ENCODE measurements around the gene TUSC2.
A peak's percentile ranks its signal among the peaks of the same experiment; 100 is the strongest.

Gene TUSC2, protein sequence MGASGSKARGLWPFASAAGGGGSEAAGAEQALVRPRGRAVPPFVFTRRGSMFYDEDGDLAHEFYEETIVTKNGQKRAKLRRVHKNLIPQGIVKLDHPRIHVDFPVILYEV

DNA sequence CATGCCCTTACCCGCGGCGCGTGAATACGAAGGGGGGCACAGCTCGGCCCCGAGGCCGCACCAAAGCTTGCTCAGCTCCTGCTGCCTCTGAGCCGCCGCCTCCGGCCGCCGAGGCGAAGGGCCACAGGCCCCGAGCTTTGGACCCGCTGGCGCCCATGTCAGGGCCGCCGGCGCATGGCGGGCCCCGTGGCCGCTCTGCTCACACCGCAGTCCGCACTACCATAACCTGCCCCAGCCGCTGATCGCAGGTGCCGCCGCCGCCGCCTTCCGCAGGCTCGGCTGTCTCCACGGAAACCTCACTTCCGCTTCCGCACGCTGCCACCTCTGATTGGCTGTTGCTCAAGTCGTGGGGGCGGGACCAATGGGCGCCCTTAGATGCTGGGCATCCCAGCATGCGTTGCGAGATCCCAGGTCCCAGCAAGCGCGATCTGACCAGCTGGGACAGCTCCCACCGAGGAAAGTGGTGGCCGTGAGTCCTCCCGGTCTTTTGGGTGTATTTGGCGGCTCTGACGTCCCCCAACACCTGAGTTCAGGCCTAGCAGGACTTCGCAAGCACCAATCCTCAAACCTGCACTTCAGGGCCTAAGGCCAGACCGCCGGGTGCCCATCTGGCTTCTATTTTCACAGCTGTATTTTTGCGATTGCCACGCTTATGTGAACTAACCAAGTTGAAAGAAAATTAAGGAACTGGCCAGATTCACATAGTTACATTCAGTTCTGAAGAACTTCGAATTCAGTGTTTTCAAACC is at the start of gene TUSC2:
Gene TUSC2, minus strand, starts transcription at position 281 of the 749 bp plus-strand sequence. Its CDS starts 124 bp downstream, at position 157.
- peak; percentile 93 for DNase-seq

DNA sequence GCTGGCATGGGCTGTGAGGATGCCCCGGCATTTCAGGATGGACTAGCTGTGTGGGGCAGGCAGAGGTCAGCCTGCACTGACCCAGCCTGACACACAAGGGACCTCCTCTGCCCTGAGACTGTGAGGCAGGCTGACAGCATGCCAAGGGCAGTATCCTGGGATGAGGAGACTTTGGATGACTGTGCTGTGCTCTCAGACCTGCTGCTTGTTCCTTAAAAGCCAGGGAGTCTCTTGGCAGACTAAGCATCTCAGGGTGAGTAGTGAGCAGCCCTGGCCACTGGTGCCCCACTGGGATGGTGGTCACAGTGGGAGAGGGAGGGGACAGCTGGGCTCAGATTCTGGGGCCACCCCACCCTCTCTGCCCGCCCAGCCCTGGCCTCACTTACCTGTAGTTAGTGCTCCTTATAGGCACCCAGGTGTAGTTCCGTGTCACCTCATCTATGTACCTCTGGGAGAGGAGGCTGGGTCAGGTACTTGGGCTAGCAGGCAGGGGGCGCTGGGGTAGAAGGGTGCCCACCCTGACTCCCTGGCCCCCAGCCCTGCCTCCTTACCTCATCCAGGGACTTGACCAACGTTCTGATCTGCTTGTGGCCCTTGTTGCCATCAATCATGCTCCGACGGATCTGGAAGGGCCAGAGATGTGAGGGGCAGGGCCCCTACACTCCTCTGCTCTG is 47.4 kb upstream of the TUSC2 start:
- DNase-seq, result no peak

DNA sequence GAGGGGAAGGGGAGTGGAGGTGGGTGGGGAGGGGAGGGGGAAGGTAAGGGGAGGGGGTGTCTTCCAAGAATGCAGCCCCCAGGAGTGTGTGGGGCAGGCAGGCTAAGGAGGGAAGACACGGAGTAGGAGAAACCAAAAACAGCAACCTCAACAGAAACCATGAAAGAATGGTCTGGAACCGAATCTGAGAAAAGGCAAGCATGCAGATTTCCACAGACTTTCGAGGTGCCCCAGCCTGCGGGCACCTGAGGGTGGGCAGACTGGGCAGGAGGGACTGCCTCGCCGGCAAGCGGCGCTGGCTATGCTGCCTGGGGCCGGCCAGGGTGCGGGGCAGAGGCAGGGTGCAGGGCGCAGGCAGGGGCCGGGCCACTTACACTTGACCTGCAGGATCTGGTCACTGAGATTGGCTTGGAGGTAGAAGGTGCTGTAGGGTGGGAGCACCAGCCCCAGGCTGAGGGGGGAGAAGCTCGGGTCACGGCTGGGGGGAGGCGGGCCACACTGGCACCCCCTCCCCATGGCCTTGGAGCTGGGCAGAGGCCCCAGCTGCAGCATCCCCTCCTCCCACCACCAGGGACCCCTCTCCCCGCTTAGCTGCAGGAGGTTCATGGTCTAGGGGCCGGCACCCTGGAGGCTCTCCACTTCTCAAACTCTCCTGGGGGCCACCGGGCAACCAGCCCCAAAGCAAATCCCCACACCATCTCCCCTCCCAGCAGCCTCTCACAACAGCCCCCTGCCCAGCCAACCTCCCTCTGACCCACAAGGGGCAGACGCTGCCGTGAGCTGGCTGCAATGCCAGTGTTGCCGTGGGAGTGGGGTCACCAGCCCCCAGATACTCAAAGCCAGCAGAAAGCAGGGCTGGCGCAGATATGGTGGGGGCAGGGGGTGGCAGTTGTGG is 46.6 kb upstream of the TUSC2 start:
- no peak for DNase-seq

DNA sequence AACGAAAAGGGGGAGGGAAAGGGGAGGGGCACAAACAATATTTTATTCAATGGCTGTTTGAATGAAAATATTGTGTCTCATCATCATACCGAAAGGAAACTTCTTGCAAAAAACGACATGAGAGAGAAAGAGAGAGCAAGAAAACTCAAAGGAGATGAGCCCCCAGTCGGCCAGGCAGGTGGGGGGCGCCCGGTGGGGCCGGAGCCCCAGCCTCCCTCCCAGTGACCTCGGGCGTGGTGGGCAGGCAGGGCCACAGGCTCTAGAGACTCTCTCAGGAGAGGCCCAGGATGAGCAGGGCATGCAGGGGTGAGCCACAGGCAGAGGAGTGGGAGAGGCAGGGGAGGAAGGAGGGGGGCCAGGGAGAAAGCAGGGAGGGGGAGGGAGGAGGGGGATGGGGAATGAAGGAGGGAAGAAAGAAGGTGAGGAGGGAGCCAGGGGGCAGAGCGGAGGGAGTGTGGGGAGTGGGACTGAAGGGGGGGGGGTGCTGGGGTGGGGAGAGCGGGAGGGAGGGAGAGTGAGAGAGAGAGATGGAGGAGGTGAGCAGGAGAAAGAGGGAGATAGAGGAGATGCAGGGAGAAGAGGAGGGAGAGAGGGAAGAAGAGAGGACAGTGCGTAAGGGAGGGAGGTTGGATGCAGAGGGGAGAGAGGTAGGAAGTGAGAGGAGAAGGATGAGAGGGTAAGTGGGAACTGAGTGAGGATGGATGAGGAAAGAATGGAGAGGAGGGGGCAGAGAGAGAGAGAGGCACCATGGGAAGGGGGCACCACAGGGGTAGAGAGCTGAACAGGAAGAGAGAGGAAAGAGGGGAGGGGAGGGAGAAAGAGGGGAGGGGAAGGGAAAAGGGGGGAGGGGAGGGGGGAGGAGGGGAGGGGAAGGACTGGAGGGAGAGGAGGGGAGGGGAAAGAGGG is 45.4 kb upstream of the TUSC2 start:
- no peak for DNase-seq

DNA sequence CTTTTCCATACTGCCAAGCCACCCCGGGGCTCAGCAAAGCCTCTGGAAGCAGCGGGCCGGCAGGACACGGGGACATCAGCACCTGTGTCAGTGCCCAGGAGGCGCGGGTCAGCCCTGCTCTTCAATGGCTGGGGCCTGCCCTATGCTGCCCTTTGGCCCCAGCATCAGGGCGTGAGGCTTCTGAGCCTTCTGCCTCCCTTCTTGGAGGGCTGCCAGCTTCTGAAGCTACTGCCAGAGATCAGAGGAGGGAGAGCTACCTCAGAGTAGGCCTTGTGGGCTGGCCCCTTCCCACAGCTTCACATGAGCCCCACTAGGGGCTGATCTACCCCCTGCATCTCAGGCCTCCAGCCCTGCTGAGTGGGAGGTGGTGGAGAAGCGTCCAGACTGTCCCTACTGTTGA is 44.3 kb upstream of the TUSC2 start:
- no peak for DNase-seq

DNA sequence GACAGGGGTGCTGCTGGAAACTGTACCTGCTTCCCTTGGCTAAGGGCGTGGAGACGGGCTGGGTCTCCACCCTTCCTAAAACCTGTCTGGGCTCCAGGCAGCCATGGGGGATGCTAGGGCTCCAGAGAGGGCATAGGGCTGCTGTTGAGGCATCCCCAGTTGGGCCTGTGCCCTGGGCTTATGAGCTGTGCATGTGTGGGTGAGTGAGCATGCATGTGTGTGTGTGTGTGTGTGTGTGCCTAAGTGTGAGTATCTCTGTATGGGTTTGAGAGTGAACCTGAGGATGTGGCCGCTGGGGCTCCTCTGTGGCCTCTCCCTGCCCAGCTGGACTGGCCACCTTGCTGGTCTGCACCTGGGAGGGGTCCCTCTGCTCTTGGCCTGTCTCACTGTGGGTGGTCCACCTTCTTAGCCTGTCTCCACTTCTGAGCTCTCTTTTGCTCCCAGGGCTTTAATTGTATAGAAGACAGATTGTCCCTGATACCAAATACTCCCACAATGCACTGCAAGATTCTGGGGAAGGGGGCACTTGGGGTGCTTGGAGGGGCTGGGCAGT is 43.2 kb upstream of the TUSC2 start:
- no peak for DNase-seq

DNA sequence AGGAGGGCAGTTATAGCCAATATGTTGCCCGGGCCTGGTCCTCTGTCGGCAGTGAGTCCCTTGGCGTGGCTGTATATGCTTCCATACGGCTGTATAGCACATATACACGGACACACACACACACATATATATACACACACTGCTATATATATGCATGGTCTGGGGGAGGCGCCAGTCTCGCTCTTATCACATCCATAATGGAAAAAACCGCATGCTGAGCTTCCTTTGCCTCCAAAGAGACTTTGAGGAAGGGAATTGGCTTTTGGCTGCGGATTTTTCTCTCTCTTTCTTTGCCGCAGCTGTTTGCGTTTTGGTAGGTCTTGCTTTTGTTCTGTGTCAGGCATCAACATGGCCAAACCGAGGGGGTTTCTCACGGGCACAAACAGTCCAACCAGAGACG is 42.6 kb upstream of the TUSC2 start:
- no peak for DNase-seq

DNA sequence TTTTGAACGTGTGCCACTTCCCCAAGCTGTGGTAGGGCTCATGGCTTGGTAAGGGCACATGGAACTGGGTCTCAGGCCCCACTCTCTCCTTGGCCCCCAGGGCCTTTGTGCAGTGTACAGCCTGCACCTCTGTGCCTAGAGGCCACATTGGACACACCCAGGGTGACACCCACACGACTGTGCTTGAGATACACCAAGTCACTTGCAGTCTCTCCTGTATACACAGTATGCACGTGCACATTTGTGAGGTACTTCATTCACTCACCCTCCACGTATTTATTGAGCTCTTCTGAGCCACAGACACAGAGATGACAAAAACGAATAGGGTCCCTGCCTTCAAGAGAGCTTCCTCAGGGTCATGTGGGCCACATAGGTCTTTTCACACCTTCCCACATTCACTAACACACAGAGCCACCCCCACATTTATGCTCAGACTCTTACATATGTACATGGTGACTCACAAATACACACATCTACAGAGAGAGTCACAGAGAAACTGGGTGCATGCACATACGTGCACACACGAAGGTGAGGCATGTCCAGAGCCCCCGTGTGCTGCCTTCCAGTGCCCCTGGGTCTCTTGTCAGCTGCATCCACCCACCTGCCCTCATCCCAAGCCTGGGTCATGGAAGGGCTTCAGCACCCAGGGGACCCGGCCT is 41.1 kb upstream of the TUSC2 start:
- DNase-seq, result no peak

DNA sequence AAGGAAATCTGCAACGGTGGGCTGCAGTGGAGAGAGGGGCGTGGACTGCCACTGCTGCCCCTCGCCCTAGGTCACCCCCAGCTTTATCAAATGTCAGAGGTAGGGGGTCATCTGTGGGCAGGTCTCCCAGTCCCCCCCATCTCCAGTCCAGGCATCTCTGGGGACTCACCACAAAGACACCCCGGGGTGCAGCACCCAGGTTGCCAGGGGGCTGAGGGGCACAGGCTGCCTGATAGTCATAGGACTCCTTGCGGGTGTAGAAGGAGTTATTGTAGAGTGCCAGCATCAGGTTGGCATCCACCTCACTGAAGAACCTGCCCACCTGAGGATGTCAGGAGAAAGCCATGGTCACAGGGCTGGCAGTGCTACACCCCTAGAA is 37.8 kb upstream of the TUSC2 start:
- DNase-seq, result no peak

DNA sequence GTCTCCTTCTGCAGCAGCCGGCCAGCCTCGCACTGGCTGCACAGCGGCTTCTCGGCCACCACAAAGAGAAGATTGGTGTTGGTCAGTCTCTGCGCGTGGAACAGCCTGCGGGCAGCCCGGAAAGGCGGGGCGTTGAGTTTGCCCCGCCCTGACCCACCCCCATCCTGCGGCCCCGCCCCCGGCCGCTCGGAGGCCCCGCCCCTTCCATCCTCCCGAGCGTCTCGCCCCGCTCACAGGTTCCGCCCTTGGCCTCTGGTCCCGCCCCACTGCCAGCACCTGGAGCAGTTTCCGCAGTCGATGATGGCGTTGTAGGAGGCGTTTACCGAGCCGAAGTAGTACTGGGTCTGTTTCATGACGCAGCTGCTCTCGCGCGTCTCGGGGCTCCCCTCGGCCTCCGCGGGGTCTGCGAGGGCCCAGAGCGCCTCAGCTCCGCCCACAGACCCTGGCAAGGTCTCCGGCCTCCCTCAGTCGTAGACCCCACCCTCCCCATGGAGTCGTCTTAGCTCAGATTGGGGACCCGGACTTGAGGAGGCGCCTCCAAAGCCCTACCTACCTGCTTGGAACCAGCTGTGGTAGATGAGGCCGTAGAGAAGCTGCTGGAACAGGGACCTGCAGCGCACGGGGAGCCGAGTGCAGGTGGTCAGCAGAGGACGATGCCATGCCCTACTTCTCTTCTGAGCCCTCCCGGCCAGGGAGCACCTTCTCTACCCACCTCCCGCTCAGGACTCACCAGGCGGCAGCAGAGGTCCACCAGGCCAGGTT is 37.2 kb upstream of the TUSC2 start:
- DNase-seq, result peak; percentile 91

DNA sequence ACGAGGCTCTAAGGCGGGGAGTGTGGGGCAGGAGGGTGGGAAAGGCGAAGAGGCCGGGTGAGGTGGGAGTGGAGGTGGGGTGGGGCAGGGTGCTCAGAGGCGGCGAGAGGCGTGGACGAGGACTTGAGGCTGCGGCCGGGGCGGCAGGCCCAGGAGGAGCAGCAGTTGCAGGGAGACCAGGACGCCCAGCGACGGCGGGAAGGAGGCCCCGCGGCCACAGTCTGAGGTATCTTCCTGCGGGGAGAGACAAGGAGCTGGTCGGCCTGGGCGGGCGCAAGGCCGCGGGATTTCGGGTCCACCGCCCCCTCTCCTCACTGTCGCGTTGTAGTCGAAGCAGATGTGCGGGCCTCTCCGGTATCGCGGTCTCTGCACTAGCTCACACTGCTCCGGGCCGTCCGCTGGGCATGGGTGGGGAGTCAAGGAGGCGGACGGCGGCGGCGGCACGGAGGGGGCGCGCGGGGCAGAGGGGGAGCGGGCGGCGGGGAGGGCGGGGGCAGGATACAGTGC is 36.6 kb upstream of the TUSC2 start:
- DNase-seq, result no peak

DNA sequence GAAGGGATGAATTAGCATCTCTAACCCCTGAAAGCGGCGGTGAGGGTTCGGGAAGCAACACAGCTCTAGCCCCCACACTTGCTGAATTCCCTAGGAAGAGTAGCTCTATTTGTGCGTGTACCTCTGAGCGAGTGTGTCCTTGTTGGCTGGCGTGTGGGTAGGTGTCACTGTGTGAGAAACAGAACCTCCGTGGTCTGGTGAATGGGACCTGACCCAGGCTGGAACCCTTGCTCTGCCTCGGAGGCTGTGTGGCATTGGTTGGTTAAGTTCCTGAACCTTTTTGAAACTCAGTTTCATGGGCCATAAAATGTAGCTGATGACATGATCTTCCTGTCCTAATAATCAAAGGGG is 31.7 kb upstream of the TUSC2 start:
- DNase-seq, result no peak

DNA sequence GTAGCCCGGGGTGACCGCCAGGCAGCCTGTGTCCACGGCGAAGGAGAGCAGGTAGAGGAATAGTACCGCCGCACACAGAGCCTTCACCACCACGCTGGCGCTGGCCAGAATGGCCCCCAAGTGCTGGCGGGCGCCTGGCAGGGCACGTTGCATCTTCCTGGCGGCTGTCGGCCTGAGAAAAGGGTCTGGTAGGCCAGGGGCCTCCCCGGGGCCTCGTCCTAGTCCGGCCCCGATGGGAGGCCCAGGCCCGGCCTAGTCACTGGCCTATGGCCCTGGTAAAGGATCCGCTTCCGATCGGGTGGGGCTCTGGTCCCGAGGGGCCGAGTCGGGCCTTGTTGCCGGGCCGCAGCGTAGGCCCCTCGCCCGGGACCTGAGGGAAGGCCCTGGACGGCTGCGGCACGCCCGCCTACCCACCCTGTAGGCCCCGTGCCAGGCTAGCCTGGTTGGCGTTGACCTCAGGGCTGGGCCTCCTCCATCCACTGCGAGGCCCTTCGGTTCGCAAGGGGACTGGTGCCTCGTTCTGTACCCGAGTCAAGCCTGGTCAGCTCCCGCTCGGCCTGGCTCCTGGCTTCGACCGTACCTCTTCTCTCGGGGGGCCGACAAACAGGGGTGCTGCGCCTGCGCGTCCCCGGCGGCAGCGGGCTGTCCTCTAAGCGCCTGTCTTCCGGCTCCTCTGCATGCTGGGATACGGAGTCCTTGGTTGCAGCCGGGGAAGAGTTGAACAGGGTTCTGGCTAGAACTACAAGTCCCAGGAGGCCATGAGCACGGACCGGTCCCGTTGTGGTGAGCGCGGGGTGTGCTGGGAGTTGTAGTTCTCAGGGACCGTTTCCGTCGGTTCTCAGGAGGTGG is 31.1 kb upstream of the TUSC2 start, which contains the start of gene TMEM115:
Gene TMEM115, minus strand, starts transcription at position 611 of the 849 bp plus-strand sequence. Its CDS starts 458 bp downstream, at position 153.
- peak; percentile 85 for DNase-seq

DNA sequence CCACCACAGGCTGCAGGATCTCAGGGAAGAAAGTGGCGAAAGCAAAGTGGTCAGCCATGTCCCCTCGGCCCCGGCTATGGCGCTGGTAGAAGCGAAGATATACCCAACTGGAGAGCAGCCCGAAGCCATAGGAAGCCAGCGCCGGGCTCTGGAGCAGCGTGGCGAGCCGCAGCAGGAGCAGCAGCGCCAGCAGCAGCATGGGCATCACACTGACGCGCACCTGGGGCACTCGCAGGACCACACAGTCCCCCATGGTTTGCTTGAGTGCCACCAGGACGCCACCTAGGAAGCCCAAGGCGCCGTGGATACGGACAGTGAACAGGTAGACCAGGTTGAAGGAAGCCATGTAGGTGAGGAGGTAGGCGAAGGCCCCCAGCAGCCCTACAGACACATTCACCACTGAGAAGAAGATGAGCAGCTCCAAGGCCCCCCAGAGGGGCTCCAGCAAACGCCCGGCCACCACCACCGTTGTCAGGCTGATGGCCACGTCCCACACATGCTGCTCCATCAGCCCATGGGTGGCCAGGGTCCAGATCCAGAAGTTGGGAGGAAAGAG is 30.4 kb upstream of the TUSC2 start:
- DNase-seq, result no peak

DNA sequence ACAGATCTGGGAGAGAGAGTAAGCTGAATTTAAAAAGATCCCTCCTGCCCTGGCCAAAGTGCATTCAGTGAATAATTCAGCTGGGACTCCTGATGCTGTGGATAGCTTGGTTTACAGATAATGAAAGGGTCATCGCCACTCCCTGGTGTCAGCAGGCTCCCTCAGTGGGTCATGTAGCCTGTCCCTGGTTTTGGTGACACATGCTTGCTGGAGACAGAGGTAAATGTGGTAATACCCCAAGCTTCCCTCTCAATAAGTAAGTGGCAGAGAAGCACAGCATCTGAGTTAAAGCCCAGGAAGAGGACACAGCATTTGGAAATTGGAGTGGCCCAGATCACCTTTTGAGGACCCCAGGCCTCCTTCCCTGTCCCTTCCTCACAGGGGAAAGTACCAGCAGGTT is 29.5 kb upstream of the TUSC2 start:
- no peak for DNase-seq

DNA sequence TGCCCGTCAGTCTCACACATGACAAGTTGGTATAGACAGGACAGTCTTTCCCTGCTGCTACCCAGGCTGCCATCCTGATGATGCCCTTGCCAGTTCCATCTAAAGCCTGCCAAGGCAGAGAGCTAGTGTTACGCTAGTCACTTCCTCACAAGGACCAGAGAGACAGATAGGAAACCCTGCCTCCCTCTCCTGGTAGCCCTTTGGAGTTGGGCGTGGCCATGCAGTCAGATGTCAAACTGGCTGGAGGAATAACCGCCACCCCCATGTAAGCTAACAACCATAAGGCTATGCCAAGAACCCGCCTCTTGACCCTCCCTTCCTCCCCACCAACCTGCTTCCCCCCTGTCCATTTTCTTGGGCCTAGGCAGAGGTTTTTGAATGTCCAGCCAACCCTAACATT is 28.5 kb upstream of the TUSC2 start:
- DNase-seq, result no peak

DNA sequence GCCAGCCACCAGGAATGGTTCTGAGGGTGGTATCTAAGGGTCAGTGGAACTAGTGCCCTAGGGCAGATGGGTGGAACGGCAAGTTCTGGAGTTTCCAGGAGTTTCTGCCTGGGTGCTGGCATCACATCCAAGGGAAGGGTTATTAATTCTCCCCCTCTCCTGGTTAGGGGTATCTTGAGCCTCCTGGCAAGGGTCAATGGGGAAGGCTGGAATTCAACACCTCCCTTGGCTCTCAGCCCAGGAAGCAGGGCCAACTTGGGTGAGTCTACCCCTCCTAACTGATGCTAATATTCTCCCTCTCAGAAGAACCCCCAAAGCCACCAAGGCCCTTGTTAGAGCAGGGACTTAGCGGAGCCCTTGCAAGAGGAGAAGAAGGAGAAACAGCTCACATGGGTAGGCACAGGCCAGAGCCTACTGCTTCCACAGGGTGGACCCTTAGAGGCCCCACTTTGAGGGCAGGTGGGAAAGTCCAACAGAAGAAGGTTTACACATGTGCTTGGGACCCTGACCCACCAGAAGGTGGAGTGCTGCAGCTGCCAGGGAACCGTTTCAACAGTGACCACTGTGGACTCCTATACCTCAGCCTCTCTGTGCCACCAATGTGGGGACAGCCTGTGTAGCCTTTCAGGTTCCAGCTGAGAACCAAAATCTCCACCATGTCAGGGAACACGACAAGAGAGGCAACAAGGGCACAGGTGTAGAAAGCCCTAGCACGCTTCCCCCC is 28.0 kb upstream of the TUSC2 start:
- no peak for DNase-seq

DNA sequence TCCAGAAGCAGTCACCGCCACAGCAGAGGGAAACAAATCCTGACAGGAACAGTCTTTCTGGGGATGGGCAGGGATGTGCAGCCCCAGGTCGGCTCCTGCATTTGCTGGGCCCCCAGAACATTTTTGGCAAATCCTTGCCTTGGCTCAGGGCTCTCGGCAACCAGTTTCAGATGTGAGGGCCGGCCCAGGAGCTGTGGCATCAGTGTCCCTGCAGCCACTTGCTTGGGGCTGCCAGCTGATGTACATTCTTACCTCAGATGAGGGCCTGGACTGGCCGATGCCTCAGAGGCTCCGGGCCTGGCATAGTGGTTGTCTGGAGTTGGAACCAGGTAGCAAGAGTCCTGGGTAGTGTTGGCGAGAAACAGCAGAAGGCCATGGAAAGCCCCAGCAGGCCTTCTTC is 26.8 kb upstream of the TUSC2 start:
- DNase-seq, result no peak
